ENCODE measurements around the gene KCNJ9. TPM values are rescaled to one million over a fixed set of nuclear protein-coding genes. Genes with fewer than 3 reads are reported as not detected.

KCNJ9 gene
- total and polyA plus RNA-seq, 2 of the 13 experiments (the other 11 are each of a cell fraction or from before 2014, with no cell fraction given): not detected

DNA sequence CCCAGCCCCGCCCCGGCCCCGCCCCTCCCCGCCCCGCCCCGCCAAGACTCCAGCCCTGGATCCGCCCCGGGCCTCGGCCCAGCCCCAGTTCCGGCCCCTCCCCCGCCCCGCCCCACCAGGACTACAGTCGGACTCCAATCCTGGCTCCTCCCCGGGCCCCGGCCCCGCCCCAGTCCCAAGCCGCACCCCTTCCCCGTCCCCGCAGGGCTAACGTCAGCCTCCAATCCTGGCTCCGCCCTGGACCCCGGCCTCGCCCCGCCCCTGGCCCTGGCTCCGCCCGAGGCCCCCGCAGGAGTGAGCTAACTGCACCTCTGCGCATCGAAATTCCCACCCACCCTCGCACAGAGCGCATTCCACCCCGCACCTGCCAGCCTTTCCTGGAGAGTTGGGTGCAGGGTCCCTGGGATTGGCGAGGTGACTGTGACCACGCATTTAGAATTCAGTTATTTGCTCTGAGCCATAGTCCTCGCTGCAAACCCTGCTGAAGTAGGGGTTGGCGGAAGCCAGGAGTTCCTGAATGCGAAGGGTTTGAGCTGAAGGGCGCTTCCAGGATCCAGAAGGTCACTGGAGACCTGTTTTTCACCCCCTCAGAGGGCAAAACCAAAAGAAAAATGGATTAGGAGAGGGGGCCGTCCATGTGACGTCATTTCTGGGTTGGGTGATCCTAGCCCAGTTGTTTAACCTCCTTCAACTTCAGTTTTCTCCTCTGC lies 17.7 kb downstream of the KCNJ9 start (continued):
- TF ChIP-seq, protein P1, sequence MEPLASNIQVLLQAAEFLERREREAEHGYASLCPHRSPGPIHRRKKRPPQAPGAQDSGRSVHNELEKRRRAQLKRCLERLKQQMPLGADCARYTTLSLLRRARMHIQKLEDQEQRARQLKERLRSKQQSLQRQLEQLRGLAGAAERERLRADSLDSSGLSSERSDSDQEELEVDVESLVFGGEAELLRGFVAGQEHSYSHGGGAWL (CRISPR knock-in tag; IDR thresholded peaks at IDR 0.05): no peak
- TF ChIP-seq ZBTB21 (CRISPR knock-in tag; IDR thresholded peaks at IDR 0.05): 0 out of 2 replicates have a peak, but pooled peaks have one; percentile 20
- no peak for TF ChIP-seq ZNF768 (CRISPR knock-in tag; IDR thresholded peaks at IDR 0.05)
- TF ChIP-seq PAF1 (CRISPR knock-in tag; IDR thresholded peaks at IDR 0.05): no peak
- TF ChIP-seq ZNF878 (CRISPR knock-in tag; IDR thresholded peaks at IDR 0.05): no peak
- TF ChIP-seq, protein P2, sequence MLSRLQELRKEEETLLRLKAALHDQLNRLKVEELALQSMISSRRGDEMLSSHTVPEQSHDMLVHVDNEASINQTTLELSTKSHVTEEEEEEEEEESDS (CRISPR knock-in tag; IDR thresholded peaks at IDR 0.05; ENCODE audit: borderline replicate concordance): no peak
- TF ChIP-seq, protein P3, sequence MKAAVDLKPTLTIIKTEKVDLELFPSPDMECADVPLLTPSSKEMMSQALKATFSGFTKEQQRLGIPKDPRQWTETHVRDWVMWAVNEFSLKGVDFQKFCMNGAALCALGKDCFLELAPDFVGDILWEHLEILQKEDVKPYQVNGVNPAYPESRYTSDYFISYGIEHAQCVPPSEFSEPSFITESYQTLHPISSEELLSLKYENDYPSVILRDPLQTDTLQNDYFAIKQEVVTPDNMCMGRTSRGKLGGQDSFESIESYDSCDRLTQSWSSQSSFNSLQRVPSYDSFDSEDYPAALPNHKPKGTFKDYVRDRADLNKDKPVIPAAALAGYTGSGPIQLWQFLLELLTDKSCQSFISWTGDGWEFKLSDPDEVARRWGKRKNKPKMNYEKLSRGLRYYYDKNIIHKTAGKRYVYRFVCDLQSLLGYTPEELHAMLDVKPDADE (CRISPR knock-in tag; IDR thresholded peaks at IDR 0.05): no peak
- no peak for TF ChIP-seq ZNF136 (CRISPR knock-in tag; IDR thresholded peaks at IDR 0.05; ENCODE audit: low read depth)
- TF ChIP-seq ZNF674 (CRISPR knock-in tag; IDR thresholded peaks at IDR 0.05; ENCODE audit: low read depth): no peak
- peak; percentile 47; the same call in 1 of the 2 replicates for TF ChIP-seq PITX1 (CRISPR knock-in tag; IDR thresholded peaks at IDR 0.05)
- TF ChIP-seq ZNF788 (CRISPR knock-in tag; IDR thresholded peaks at IDR 0.05; ENCODE audit: borderline replicate concordance): no peak
- no peak for TF ChIP-seq ZNF577 (CRISPR knock-in tag; IDR thresholded peaks at IDR 0.05; ENCODE audit: borderline replicate concordance, low read depth)
- TF ChIP-seq ZNF629 (CRISPR knock-in tag; conservative IDR thresholded peaks at IDR 0.05): no peak
- no peak for TF ChIP-seq SP2 (CRISPR knock-in tag; IDR thresholded peaks at IDR 0.05)
- TF ChIP-seq MYC (CRISPR knock-in tag; IDR thresholded peaks at IDR 0.05; ENCODE audit: borderline replicate concordance): no peak
- TF ChIP-seq BCL6 (CRISPR knock-in tag; IDR thresholded peaks at IDR 0.05): peak; percentile 61; the same call in 1 of the 2 replicates
- TF ChIP-seq MTF1 (CRISPR knock-in tag; IDR thresholded peaks at IDR 0.05): no peak
- no peak for TF ChIP-seq ZFP36L2 (CRISPR knock-in tag; IDR thresholded peaks at IDR 0.05)
- TF ChIP-seq SP5 (CRISPR knock-in tag; IDR thresholded peaks at IDR 0.05; ENCODE audit: borderline replicate concordance, low read depth): peak; percentile 51
- TF ChIP-seq TARDBP (CRISPR knock-in tag; IDR thresholded peaks at IDR 0.05): no peak
- TF ChIP-seq ZZZ3 (CRISPR knock-in tag; IDR thresholded peaks at IDR 0.05; ENCODE audit: borderline replicate concordance): no peak
- no peak for TF ChIP-seq NKX3-1 (CRISPR knock-in tag; IDR thresholded peaks at IDR 0.05)
- TF ChIP-seq FOXC1 (CRISPR knock-in tag; IDR thresholded peaks at IDR 0.05; ENCODE audit: borderline replicate concordance): no peak
- TF ChIP-seq, protein P4, sequence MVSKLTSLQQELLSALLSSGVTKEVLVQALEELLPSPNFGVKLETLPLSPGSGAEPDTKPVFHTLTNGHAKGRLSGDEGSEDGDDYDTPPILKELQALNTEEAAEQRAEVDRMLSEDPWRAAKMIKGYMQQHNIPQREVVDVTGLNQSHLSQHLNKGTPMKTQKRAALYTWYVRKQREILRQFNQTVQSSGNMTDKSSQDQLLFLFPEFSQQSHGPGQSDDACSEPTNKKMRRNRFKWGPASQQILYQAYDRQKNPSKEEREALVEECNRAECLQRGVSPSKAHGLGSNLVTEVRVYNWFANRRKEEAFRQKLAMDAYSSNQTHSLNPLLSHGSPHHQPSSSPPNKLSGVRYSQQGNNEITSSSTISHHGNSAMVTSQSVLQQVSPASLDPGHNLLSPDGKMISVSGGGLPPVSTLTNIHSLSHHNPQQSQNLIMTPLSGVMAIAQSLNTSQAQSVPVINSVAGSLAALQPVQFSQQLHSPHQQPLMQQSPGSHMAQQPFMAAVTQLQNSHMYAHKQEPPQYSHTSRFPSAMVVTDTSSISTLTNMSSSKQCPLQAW (CRISPR knock-in tag; IDR thresholded peaks at IDR 0.05): 0 out of 2 replicates have a peak, but pooled peaks have one; percentile 22
- no peak for TF ChIP-seq ZKSCAN5 (CRISPR knock-in tag; IDR thresholded peaks at IDR 0.05)
- no peak for TF ChIP-seq EZH2 (conservative IDR thresholded peaks at IDR 0.05; ENCODE audit: low read depth, low read length)
- no peak for TF ChIP-seq PHF5A (CRISPR knock-in tag; IDR thresholded peaks at IDR 0.05; ENCODE audit: low read depth, unreplicated experiment)
- TF ChIP-seq HIVEP1 (CRISPR knock-in tag; IDR thresholded peaks at IDR 0.05): no peak
- TF ChIP-seq, protein P5, sequence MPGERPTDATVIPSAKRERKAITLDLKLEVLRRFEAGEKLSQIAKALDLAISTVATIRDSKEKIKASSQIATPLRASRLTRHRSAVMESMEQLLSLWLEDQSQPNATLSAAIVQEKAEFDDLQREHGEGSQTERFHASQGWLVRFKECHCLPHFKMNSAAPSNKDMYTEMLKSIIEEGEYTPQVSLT (CRISPR knock-in tag; IDR thresholded peaks at IDR 0.05; ENCODE audit: borderline replicate concordance, low read depth): no peak
